Renal cortical epithelial cell (primary cell): ENCODE results near the gene STOML1. TPM values are rescaled to one million over a fixed set of nuclear protein-coding genes. Genes with fewer than 3 reads are reported as not detected.
"Not testable (repeated sequence)": the region's sequence is repeated elsewhere in the genome, so short reads cannot be mapped to it uniquely, and the experiment has no call there.

Experiments
- DNase-seq: peaks from one replicate; pipeline ENCODE4 v3.0.0-alpha.2; 2011; ENCODE audit warnings: low read depth
- total RNA-seq: library from RNA; depleted of rRNA; stranded (reverse); fragments of >200 nt; gene quantifications from 2 replicates; pipeline ENCODE4 v1.2.3, GENCODE V29; 2014

Gene STOML1
- total RNA-seq, 1 donor from 2014 or later: 23.2 TPM

GRCh38 chr15:73946795-73947370 lies 45.2 kb downstream of the STOML1 start:
- DNase-seq: no peak

DNA sequence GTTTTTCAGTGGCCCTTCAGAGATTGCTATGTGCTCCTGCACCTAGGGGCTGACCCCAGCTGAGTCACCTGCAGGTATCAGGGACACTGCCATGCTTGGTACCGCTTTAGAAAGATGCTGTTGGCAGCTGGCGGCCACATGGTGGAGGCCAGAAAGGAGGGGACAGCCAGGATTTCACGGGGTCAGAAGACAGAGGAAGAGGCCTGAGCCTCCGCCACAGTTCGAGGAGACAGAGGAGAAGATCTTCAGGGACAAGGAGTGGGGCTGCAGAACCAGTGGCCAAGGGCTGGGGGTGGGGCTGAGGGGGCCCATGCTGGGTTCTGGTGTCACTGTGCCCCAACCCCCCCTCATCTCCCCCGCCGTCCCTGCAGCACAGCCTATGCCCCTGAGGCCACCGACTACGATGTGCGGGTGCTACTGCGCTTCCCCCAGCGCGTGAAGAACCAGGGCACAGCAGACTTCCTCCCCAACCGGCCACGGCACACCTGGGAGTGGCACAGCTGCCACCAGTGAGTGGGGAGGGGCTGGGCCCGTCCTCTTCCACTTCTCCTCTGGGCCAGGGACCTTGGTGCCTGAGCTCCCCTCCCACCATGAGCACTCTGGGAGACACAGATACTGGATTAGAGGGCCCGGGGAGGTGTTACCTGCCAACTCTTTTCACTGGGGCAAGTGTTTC lies 45.9 kb downstream of the STOML1 start:
- no peak for DNase-seq

- DNase-seq: no peak
Observed at GRCh38 chr15:73945130-73945508, 47.0 kb downstream of the STOML1 start.

DNA sequence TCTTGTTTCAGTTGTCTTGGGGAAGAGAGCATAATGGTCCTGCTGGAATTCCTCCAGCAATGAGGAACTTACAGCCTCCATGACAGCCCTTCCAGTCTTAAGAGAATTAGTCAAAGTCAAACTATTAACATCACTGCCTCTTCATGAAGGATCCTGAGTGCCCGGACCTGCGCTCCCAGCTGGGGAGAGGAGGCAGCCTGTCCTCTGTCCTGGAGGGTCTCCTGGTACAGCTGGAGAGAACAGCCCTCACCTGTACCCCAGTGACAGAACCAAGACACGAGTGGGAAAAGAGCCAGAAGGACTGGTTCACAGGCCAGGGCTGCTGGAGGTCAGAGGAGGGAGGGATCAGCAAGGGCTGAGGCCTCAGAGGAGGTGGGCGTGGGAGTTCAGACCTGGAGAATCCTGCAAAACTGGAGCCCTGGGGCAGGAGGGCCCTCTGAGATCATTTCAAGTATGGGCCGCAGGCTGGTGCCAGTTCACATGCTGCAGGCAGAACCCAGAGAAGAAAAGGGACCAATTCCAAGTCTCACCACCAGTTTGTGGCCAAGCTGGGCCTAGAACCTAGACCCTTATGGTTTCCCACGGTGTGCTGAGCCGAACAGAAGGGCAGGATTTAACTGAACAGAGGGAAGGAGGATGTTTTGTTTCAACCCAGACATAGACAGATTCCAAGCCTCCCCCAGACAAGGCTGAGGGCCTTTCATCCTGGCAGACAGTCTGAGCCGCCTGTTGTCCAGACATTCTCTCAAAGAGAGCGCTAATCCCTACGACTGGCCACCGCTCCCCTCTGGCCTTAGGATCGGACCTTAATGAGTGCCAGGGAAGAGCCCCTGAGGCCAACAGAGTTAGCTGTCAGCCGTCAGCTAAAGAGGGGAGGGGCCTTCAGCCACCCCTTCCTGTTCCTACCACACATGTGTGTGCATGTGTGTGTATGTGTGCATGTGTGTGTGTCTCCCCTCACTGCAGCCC lies 47.6 kb downstream of the STOML1 start:
- no peak for DNase-seq

- DNase-seq: no peak
Observed at GRCh38 chr15:73942751-73943270, 49.3 kb downstream of the STOML1 start.

GRCh38 chr15:73941871-73942635 lies 50.0 kb downstream of the STOML1 start:
- DNase-seq: no peak

GRCh38 chr15:73941449-73941848 lies 50.6 kb downstream of the STOML1 start:
- no peak for DNase-seq

DNA sequence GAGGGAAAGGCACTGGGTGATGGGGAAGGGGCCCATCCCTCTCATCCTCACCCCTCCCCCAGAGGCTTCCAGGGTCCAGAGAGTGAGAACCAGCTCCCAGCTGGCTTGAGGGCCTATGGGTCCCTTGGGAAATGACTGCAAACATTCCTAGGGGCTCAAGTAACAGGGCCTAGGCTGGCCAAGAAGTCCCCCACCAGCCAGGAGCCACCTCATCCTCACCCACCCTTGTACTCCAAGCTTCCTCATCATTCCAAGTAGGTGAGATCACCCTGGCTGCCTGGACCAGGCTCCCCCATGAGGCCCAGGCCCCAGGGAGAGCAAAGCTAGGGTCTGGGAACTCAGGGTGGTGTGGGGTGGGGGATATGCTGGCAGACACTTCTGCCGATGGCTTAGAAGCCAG lies 51.1 kb downstream of the STOML1 start:
- peak; percentile 52 for DNase-seq

DNA sequence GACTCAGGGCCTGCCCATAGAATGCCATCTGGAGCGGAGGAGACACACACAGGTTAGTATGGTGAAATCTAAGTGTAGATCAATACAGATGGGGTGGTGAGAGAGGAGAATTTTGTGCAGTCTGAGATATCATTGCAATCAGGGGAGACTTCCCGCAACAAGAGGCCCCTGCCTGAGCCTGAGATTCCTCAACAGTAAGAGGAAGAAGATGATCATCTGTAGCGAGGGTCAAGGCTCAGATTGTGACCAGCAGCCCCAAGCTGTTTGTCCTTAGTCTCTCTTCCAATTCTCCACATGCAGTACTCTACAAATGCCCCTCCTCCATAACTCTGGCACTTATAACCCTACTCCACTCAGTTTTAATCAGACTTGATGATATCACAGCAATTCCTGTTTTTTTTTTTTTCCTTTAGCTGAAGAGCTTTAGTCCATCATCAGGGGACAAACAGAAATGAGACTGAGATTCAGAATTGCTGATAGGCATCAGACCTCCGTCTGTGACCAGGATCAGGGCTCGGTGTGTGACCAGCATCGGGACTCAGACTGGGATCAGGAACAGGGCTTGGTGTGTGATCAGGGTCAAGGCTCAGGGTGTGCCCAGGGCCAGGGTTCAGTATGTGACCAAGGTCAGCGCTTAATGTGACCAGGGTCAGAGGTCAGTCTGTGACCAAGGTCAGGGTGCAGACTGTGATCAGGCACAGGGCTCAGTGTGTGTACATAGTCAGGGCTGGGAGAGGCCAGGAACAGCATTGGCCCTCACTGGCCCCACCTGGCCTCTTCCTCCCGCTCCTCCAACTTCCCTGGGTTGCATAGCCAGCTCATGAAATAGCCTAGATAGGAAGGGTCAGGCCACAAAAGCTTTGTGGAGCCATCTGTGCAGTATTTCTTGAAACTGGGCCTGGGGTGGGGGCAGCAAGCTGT lies 51.8 kb downstream of the STOML1 start:
- no peak for DNase-seq

GRCh38 chr15:73939138-73939537 lies 53.0 kb downstream of the STOML1 start:
- DNase-seq: no peak

- DNase-seq: not testable (repeated sequence)
Observed at GRCh38 chr15:73938516-73938915, 53.6 kb downstream of the STOML1 start.

DNA sequence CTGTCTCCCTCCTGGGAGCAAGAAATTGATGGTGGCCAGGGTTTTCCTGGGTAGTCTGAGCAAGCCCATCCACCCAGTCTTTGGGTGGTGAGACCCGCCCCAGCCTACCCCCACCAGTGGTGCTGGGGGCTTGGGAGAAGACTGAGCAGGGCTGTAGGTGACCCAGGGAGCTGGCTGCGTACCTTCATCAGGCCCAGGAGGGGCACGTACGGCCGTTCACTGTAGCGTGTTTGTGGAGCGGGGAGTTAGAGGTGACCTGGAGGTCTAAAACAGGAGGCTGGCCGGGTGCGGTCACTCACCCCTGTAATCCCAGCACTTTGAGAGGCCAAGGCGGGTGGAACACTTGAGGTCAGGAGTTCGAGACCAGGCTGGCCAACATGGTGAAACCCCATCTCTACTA lies 54.4 kb downstream of the STOML1 start:
- DNase-seq: no peak

- DNase-seq: no peak
Observed at GRCh38 chr15:73937296-73937695, 54.8 kb downstream of the STOML1 start.

- no peak for DNase-seq
Observed at GRCh38 chr15:73936588-73937290, 55.4 kb downstream of the STOML1 start.

- peak; percentile 56 for DNase-seq
Observed at GRCh38 chr15:73936181-73936580, 55.9 kb downstream of the STOML1 start.

- DNase-seq: peak; percentile 32
Observed at GRCh38 chr15:73935547-73935946, 56.5 kb downstream of the STOML1 start.

DNA sequence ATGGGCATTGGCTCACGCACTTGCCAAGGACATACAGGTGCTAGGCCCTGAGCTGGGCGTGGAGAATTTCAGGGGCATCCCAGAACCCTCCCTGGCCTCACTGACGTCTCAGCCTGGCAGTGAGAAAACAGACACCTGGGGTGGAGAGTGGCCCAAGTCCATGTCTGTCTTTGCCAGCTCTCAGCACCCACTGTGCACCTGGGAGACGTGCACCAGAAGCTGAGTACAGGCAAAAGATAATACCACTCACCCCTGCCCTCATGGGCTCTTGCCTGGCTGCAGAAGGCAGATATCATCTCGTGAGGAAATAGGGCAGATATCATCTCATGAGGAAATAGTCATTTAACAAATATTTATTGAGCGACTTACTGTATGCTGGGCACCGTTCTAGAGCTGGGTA lies 57.8 kb downstream of the STOML1 start:
- DNase-seq: no peak

GRCh38 chr15:73932381-73933191 lies 59.5 kb downstream of the STOML1 start:
- DNase-seq: no peak

- DNase-seq: no peak
Observed at GRCh38 chr15:73931441-73931840, 60.7 kb downstream of the STOML1 start.
